GM19023 (cell line): ENCODE results near the gene KIF17.

Experiments used
- ATAC-seq: cut with Tn5 transposase; IDR thresholded peaks from one replicate; pipeline ENCODE4 v1.9.1; 2021; ENCODE audit warnings: mild to moderate bottlenecking, moderate library complexity; ENCODE audit not compliant: unreplicated experiment

Gene KIF17

DNA sequence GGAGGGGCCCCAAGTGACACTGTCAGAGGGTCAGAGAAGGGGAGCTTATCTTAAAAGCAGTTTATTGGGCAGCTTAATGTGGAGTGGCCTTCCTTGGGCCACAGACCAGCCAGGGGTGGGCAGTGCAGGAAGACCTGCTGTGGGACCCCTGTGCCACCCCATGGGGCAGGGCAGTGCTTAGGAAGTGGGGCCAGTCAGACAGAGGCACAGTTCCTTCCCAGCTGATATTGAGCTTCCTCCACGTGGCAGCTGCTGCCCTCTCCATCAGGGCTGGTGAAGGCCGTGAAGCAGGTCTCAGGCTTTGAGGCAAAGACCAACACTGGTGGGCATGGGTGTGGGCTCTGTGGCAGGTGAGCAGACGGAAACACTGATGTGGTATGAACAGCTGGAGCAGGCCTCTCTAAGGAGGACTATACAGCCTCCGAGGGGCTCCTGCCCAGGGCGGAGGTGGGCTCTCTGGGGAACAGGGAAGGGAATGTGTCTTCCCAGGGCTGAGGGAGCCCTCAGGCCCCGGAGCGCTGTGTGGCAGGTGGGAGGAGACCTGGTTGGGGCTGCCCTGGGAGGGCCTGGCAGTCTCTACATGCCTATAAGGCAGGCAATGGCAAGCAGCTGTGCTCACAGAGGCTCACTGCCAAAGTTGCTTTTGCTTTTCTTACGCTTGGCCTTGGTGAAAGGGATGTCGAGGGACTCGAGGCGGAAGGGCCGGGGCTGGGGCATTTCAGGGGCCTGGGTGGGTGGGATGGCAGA lies 53.7 kb downstream of the KIF17 start:
- no peak for ATAC-seq

DNA sequence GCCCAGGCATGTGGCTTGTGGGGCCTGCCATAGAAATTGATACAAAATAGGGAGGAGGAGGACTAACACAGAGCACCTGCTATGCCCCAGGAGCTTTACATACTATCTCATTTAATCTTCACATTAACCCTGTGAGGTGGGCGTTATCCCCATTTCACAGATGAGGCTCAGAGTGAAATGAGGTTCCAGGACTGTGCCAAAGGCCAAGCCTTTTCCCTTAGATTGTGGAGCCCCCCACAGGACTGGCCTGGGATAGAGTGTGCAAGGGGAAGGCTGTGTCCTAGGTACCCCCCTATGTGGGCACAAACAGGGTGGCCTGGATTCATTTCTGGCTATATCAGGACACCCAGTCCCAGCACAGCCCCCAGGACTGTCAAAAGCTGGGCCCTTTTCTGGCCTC lies 54.4 kb downstream of the KIF17 start:
- no peak for ATAC-seq

DNA sequence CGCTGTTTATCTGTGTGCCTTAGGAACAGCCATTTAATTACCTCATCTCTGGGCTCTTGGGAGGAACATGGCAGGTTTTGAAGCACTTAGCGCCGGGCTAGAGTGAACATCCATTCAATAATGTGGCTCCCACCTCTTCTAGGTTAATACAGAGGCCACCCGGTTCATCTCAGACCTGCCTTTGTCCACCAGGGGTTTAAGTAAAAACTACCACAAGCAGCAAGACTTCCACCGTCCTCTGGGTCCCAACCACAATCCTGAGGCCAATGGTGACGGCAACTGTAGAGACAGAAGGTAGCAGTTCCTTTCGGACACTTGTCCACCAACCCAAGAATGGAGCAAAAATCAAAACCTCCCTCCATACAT lies 55.7 kb downstream of the KIF17 start:
- ATAC-seq: no peak

GRCh38 chr1:20661207-20662109 lies 56.3 kb downstream of the KIF17 start, which contains the start of gene DDOST:
DDOST (minus strand) TSS chr1:20661369; CDS start chr1:20661350, 19 bp downstream.
- peak; percentile 97 for ATAC-seq

- ATAC-seq: peak; percentile 4
Measured at GRCh38 chr1:20660847-20661206, 57.0 kb downstream of the KIF17 start.

DNA sequence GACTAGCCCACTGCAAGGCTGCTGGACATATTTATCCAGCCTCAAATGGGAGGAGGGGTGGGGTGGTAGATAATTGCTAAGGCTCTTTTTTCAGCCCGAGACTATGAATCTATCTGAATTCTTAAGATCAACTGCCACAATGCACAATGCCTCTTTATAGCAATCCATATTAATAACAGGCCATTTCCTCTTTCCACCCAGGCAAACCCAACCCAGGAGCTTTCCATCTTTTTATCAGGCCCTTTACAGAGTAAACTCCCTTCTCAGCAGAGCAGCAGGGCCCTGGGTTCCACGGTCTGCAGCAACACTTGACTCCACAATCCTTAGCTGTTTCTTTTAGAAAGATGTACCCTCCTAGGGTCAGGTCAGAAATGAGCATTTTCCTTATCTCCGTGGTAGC lies 57.4 kb downstream of the KIF17 start:
- ATAC-seq: no peak

DNA sequence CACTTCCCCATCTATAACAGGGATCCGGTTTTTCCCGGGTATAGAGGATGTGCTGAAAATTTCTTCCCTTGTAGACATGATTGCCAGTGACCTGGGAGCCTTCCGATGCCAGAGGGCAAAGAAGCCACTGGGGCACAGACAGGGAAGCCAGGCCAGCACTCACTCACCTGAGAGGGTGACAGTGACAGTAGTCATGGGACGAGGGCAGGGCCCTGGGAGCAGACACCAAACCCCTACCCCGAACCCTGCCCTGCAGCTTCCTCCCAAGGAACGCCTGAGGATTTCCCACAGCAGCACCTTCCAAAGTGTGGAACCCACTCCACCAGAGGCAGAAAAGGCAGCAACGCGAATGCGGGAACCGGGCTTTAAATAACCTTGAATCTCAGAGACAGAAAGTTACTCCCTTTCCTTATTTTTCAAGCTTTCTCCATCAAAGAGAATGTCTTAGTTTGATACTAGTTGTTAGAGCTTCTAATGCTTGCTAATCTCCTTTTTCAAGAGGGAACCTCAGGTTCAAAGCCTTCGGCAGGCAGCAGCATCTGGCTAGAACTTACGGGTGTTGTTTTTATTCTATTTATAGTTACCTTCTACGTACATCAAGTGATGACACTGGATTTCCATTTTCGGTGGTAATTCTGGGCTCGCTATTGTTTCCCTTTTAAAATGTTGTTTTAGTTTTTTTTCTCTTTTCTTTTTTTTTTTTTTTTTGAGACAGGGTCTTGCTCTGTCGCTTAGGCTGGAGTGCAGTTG lies 59.5 kb downstream of the KIF17 start:
- ATAC-seq: no peak

GRCh38 chr1:20657024-20657423 lies 60.8 kb downstream of the KIF17 start:
- no peak for ATAC-seq

GRCh38 chr1:20654104-20654690 lies 63.6 kb downstream of the KIF17 start:
- no peak for ATAC-seq

GRCh38 chr1:20652300-20652699 lies 65.5 kb downstream of the KIF17 start:
- ATAC-seq: no peak

- no peak for ATAC-seq
Measured at GRCh38 chr1:20648946-20649345, 68.9 kb downstream of the KIF17 start.

- ATAC-seq: no peak
Measured at GRCh38 chr1:20648438-20648837, 69.4 kb downstream of the KIF17 start.

DNA sequence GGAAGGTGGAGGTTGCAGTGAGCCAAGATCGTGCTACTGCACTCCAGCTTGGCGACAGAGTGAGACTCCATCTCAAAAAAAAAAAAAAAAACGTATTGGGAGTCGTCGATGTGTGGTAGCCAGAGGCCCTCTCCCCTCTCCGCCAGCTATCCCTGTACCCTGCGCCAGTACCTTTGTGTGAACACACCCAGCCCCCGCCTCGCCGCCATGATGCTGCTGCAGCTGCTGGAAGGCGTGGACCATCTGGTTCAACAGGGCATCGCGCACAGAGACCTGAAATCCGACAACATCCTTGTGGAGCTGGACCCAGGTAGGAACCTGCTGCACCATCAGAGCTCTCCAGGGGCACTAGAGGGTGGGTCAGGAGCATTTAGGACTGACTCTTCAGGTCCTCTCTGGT lies 72.4 kb downstream of the KIF17 start:
- ATAC-seq: no peak

DNA sequence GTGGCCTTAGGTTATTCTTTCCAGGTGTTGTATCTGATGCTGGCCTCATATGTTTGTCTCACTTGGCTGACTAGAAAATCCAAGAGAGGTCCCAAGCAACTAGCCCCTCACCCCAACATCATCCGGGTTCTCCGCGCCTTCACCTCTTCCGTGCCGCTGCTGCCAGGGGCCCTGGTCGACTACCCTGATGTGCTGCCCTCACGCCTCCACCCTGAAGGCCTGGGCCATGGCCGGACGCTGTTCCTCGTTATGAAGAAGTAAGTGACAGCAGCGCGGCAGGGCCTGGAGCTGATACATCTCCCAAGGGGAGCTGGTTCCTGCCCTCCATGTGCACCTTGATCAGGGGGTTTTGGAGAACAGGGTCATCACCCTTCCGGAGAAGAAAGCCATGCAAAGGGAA lies 73.4 kb downstream of the KIF17 start:
- ATAC-seq: no peak

- no peak for ATAC-seq
Measured at GRCh38 chr1:20643080-20643479, 74.7 kb downstream of the KIF17 start.

DNA sequence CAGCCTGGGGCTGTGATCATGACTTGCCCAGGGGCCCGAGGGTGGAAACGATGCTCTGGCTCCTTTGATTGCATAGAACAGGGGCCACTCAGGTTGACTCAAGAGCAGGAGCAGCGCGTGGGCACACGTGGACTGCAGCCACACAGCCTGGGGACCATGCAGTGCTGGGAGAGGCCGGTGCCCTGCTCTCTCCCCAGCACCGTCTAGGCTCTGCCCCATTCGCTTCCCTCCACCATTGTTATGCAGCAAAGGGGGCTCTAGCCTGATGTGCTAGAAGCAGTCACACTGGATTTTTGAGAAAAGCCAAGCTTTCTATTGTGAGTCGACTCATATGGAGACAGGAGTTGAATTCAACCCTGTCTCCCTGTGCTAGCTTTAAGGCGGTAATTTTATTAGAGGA lies 75.8 kb downstream of the KIF17 start:
- no peak for ATAC-seq

- no peak for ATAC-seq
Measured at GRCh38 chr1:20640183-20640597, 77.6 kb downstream of the KIF17 start.

- ATAC-seq: no peak
Measured at GRCh38 chr1:20636785-20637347, 80.9 kb downstream of the KIF17 start.

GRCh38 chr1:20634594-20635084 lies 83.2 kb downstream of the KIF17 start:
- ATAC-seq: no peak

- ATAC-seq: no peak
Measured at GRCh38 chr1:20634065-20634593, 83.7 kb downstream of the KIF17 start.
